Measurements from ENCODE around the gene ELOF1. TPM values are rescaled to one million over a fixed set of nuclear protein-coding genes. Genes with fewer than 3 reads are reported as not detected.

ELOF1 gene
- total RNA-seq, 4 donors from 2014 or later, result 18.7 to 57.0 (median 30.9) TPM

GRCh38 chr19:11534948-11535347, 24.1 kb downstream of the ELOF1 start:
- Histone ChIP-seq H3K27ac (peak overlapping the region in 1 of 3 donors; percentile 80), H3K36me3 (no peaks in the 10 kb centered on the region), H3K9me3 (no peaks in the 10 kb centered on the region), H3K27me3 (no peaks in the 10 kb centered on the region), H3K4me1 (peaks cover 4 to 7% of the 10 kb centered on the region in 2 donors), H3K4me3 (replicated peaks in 1 of 3) (no peak overlapping the region)
- intact Hi-C loops (cut with DNase I), result no loop called here
- DNase-seq, result no peak
- WGBS, 2 donors, result 71 to 73% methylated on average over 5 of the region's 5 CpGs
- no peak for TF ChIP-seq CTCF (IDR thresholded peaks at IDR 0.05)
- no peak for TF ChIP-seq POLR2A (IDR thresholded peaks at IDR 0.05)

GRCh38 chr19:11534538-11534937, 24.5 kb downstream of the ELOF1 start:
- no peak overlapping the region for H3K27ac ChIP-seq
- TF ChIP-seq CTCF (IDR thresholded peaks at IDR 0.05) (no peak), POLR2A (IDR thresholded peaks at IDR 0.05) (no peak)
- intact Hi-C loops (cut with DNase I), result no loop called here
- 90% methylated on average over 1 of the region's 1 CpG for WGBS, 2 donors
- no peak for DNase-seq
- no peaks in the 10 kb centered on the region for H3K36me3 ChIP-seq
- H3K4me3 ChIP-seq (replicated peaks in 1 of 3), result no peak overlapping the region
- H3K9me3 ChIP-seq, result no peaks in the 10 kb centered on the region
- peaks cover 1 to 7% of the 10 kb centered on the region in 2 donors for H3K4me1 ChIP-seq
- H3K27me3 ChIP-seq, result no peaks in the 10 kb centered on the region

- Histone ChIP-seq H3K9me3 (no peaks in the 10 kb centered on the region), H3K27me3 (no peaks in the 10 kb centered on the region), H3K4me3 (replicated peaks in 1 of 3) (no peak overlapping the region), H3K27ac (no peak overlapping the region), H3K36me3 (no peaks in the 10 kb centered on the region), H3K4me1 (peaks cover 12 to 15% of the 10 kb centered on the region in 2 donors)
- TF ChIP-seq POLR2A (IDR thresholded peaks at IDR 0.05) (no peak), CTCF (IDR thresholded peaks at IDR 0.05) (peak in 2 of 6 experiments; percentile 11 to 29)
- DNase-seq, result peak; percentile 74 to 76
- WGBS, 2 donors, result 24 to 30% methylated on average over 9 of the region's 9 CpGs
- intact Hi-C loops (cut with DNase I), result no loop called here
Observed at GRCh38 chr19:11530432-11530831, 28.6 kb downstream of the ELOF1 start.

DNA sequence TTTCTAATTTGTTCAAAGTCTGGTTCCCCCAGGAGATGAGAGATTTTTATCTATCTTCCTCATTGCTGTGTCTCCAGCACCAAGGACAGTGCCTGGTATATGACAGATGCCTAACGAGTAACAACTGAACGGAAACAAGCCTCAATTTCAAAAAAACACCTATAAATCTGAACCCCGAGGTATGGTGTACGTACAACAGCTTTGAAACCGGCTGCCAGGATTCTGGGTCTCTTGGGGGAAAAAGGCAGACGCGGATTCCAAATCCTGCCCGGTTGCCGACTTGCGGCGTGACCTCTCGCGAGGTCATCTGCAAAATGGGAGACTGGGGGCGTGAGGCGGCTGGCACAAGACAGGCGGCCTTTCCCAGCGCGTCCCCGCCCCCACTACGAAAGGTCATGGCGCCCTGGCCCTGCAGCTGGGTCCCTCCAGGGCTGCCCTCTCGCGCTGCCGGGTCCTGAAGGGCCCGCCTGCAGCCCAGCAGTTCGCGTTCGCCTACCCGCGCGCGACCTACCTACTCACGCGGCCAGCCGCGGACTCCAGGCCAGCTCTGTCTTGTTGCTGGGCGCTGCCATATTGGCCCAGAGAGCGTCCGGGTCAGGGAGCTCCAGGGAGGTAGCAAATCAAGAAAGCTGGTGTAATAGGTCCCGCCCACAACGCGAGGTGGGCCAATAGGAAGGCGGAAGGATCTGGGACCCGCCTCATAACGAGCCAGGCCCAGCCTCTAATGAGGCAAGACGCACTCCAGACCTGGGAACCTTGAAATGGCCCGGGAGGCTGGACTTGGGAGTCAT, 30.3 kb downstream of the ELOF1 start, which contains the start of gene ECSIT:
Gene ECSIT (minus strand): TSS at position 584 of the 791 bp plus-strand sequence. CDS start 9,964 bp downstream, outside the sequence.
- no peaks in the 10 kb centered on the region for H3K27me3 ChIP-seq
- H3K4me3 ChIP-seq (replicated peaks in 1 of 3), result peak within 1 kb of the TSS; percentile 68 to 79 (median 77)
- peak; percentile 99 for DNase-seq
- intact Hi-C loops (cut with DNase I), result no loop called here
- TF ChIP-seq CTCF (IDR thresholded peaks at IDR 0.05) (no peak), POLR2A (IDR thresholded peaks at IDR 0.05) (peak in 1 of 2 donors; percentile 66)
- peak within 1 kb of the TSS; percentile 51 to 86 (median 80) for H3K27ac ChIP-seq
- H3K9me3 ChIP-seq, result no peaks in the 10 kb centered on the region
- peaks cover 12 to 15% of the 10 kb centered on the region in 2 donors for H3K4me1 ChIP-seq
- WGBS, 2 donors, result 1 to 2% methylated on average over 29 to 31 of the region's 47 CpGs
- no peaks in the 10 kb centered on the region for H3K36me3 ChIP-seq

DNA sequence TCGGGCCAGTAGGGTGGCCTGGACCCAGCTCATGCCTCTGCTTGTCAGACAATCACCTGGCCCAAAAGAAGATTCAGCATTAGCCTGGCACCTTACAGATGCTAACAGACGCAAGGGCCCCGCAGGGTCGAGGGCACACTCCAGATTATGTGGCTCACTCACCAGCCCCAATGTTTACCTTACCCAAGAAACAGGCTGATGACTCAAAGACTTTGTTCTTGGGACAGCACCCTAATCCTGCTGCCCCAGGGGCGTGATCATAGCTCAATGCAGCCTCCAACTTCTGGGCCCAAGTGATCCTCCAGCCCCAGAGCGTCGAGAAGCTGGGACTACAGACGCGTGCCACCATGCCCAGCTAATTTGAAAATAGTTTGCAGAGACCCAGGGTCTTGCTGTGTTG, 39.9 kb downstream of the ELOF1 start:
- intact Hi-C loops (cut with DNase I), result no loop called here
- Histone ChIP-seq H3K4me1 (no peaks in the 10 kb centered on the region), H3K27ac (no peak overlapping the region), H3K9me3 (no peaks in the 10 kb centered on the region), H3K4me3 (replicated peaks in 1 of 3) (no peak overlapping the region), H3K27me3 (no peaks in the 10 kb centered on the region), H3K36me3 (peaks cover 0 to 12% of the 10 kb centered on the region in 2 donors)
- 92 to 93% methylated on average over 7 to 9 of the region's 9 CpGs for WGBS, 2 donors
- no peak for TF ChIP-seq CTCF (IDR thresholded peaks at IDR 0.05)
- TF ChIP-seq POLR2A (IDR thresholded peaks at IDR 0.05), result no peak
- DNase-seq, result no peak
